Activated CD8-positive, alpha-beta memory T cell treated with anti-CD3 and anti-CD28 coated beads for 24 hours (primary cell): ENCODE results near the gene UBE2E2.

Experiments
- DNase-seq: peaks from one replicate; pipeline ENCODE4 v3.0.0-alpha.2; 2020

The UBE2E2 gene

DNA sequence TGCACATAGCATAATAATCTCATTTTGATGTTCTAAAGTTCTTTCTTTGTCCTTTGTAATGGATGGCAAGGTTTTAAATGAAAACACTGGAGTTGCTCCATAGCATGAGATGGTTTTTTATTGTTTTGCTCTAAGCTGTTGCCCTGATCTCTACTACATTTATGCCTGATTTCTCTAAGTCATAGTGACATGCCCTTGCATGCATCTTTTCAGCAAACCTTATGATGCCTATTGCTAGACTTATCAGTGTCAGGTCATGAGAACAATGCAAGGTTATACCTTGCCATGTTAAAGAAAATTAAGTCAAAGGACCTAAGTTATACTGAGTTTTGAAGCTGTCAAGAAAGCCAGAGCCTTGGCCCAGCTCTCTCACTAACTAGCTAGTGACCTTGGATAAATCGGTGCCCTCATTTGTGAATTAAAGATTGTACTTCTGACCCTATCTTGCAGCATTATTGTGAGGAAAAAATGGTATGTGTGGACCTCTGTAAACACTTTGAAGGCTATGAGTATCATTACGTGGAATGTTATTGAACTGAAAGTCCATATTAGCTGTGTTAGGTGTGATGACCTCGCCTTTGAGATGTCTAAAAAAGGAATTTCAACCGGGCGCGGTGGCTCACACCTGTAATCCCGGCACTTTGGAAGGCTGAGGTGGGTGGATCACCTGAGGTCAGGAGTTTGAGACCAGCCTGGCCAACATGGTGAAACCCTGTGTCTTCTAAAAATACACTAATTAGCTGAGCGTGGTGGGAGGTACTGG, 346.2 kb downstream of the UBE2E2 start:
- DNase-seq = no peak

DNA sequence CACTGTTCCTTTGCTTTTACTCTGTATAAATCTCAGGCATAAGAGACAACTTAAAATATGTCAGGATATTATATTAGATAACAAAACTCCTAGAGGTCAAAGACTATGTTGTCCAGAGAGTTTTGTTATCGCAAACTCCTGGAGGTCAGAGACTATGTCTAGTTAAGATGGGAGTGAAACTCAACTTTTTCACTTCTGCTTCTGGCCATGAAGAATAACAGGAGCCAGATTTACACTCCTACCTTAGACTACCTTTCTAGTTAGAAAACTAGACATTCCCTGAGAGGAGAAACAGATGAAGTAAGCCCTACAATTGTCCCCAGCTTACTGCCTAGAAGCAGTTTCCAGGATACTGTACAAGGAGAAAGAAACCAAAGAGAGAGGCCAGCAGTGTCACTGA, 347.3 kb downstream of the UBE2E2 start:
- no peak for DNase-seq

DNA sequence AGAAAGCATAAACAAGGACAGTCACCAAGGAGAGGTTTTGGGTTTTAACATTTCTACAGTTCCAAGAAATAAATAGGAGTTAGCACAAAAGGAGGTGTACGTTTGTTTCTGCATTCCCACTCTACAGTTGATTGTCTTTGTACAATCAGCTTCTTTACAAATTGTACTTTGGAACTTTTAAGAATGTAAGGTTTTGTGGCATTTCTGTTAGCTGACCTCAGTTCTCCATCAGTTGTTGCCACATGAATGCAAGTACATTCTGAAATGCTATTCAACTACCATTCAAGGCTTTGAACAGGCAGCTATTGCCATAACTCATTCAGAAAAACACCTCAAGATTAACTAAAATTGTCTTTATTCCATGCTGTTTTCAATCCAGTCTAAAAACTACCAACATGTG, 349.4 kb downstream of the UBE2E2 start:
- DNase-seq = no peak

DNA sequence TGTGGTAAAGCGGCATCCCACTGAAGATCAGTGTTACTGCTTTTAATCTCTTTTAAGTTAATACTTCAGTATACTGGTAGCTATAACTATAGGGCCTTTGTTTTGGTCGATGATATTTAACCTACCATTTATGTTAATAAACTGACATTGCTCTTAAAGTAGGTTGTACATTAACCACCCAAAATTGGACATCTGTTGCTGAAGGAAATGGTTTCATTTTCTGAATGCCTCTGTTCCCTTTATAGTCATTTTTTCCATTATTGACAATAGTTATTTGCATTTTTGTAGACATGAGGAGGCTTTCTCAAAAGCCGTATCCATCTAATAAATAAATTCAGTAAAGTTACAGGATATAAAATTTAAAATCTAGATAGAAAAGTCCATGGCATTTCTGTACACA, 350.2 kb downstream of the UBE2E2 start:
- DNase-seq = no peak

DNA sequence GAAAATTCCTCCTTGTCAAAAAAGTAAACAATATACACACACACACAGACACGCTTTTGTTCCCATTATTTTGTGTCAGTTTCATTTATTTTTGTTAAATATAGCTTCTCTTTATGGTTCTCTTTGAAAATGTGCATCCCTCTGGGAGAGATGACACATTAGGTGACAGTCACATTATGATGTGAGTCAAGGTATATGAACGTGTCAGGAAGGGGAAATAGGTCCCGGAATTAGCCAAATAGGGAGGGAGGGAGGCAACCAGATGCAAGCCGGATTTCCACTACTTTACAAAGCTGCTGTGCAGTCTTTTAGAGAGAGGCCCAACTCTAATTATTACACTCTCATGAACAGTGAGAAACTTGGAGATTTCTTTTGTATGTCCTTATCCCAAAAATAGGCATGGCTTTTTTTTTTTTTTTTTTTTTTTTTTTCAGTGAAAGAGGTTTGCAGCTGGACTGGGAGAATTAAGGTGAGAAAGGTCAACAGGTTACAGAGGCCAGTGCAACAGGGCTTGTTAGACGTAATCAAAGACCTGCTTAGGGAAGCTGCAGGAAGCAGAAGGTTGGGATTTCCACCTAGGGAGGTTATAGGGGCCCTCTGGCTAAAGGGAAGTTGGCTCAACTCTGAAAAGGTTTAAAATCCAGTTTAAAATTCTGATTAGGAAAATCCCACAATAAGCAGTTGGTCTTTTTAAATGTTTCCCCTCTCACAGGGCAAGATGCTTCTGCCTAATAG, 362.1 kb downstream of the UBE2E2 start:
- DNase-seq = no peak

DNA sequence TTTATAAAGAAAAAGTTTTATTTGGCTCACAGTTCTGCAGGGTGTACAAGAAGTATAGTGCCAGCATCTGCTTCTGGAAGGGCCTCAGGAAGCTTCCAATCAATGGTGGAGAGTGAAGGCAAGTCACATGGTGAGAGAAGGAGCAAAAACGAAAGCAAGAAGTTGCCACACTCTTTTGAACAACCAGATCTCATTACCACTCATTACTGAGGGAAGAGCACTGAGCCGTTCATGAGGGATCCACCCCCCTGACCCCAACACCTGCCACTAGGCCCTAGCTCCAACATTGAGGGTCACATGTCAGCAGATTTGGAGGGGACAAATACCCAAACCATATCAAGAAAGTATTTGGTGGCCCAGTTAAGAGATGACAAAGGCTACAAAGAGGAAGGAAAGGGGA, 363.4 kb downstream of the UBE2E2 start:
- DNase-seq = no peak

DNA sequence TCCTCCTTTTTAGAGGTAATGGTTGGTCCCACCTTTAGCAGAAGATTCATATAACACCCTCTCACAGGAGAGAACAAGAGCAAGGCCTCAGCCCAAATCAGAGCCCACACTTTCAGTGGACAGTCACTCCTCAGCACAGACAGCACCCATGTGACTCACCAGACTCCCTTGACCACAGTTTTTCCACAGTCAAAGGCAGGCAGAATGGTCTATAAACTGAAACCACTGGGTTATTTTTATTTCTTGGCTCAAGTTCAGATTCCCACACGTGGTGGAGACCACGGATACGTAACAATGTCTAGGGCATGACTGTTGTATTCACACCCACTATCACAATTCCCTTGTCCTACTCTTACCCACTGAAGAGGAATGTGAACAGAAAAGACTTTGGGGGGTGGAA, 364.8 kb downstream of the UBE2E2 start:
- no peak for DNase-seq

DNA sequence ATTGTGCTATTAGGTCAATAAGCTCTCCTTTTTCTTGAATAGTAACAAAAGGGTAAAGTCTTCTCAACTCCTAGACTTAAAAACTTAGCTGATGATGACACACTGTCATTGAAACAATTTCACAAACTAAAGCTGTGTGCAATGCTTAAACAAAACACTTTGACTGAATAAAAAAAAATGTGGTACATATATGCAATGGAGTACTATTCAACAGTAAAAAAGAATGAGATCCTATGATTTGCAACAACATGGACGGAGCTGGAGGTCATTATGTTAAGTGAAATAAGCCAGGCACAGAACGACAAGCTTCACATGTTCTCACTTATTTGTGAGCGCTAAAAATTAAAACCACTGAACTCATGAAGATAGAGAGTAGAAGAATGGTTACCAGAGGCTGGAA, 370.7 kb downstream of the UBE2E2 start:
- DNase-seq = no peak

DNA sequence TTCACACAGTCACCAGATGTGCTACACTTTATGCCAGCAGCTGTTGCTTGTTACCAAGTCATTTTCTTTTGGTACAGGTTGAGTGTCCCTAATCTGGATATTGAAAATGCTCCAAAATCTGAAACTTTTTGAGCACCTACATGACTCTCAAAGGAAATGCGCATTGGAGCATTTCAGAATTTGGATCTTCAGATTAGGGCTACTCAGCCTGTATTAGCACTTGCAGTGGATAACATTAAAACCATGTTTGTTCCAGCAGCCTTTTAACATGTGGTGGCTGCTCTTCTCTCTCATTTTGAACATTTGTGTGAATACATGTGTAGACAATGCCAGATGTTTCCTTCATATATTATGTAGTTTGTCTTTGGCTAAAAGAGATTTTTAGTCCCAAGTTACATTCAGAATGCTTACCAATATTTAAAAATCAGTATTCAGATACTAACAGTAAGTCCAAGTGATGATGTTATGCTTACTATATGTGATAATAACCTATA, 371.7 kb downstream of the UBE2E2 start:
- DNase-seq = no peak

DNA sequence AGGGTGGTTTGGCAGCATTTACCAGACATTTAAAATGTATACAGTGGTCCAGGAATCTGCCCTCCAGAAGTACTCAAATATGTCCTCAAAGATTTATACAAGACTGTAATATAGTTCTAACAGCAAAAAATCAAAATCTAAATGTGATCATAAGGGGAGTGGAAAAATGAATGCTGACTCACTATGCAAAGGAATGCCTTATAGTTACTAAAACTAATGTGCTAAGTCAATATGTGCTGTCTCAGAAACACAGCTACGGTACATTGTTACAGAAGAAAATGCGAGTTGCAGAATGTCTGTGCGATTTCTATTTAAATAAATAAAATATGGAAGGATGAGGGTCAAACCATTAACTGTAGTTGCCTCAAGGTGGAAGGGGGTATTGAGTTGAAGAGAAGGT, 372.6 kb downstream of the UBE2E2 start:
- no peak for DNase-seq

DNA sequence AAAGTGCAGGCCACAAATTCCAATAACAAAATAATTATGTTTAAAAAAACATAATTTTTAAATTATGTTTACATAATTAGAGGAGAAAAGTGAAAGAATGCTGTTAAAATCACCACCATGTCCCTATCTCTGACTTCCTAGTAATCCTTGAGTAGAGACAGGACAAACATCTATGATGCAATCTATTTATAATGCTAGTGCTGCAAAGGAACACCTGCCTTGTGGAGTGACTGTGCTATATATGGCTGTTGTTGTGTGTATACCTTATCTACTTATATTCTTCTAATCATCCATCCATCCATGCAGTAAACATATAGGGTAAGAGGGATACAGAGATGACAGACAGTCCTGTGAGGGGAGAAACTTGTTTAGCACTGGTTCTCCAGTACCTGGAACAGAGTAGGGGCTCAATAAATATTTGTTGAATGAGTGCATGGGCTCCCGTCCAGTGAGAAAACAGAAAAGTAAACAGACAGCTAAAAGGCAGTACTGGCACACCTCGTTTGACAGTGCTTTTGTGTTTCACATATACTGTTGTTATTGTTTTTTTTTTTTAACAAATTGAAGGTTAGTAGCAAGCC, 373.3 kb downstream of the UBE2E2 start:
- no peak for DNase-seq

DNA sequence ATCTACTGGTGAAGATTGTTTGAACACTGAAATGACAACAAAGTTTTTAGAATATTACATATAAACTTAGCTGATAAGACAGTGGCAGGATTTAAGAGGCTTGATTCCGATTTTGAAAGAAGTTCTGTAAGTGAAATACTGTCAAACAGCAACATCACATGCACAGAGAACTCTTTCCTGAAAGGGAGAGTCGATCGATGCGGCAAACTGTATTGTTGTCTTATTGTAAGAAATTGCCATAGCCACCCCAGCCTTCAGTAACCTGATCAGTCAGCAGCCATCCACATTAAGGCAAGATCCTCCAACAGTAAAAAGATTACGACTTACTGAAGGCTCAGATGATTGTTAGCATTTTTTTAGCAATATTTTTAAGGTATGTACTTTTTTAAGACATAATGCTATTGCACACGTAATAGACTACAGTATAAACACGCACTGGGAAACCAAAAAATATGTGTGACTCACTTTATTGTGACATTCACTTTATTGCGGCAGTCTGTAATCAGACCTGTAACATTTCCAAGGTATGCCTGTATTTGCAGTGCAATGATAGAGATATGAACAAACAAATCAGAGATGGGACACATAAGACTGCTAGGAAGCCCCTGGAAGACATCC, 377.1 kb downstream of the UBE2E2 start:
- DNase-seq = no peak

DNA sequence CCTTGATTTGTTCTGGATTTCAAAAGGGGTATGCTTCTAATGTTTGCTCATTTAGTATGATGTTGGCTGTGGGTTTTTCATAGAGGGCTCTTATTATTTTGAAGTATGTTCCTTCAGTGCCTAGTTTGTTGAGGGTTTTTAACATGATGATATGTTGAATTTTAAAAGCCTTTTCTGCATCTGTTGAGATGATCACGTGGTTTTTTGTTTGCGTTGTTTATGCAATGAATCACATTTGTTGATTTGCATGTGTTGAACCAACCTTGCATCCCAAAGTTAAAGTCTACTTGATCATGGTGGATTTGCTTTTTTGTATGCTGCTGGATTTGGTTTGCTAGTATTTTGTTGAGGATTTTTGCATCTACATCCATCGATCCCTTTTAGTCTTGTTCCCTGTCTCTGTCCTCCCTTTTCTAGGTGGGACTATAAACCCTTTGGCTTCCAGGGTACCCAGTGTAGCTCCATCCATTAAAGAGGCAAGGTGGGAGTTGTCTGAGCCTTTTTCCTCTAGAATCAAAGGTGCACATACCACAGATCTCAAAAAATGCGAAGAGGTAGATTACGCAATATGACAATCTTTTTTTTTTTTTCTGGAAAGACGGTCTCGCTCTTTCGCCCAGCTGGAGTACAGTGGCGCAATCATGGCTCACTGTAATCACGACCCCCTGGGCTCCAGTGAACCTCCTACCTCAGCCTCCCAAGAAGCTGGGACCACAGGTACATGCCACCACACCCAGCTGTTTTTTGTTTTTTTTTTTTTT, 381.0 kb downstream of the UBE2E2 start:
- no peak for DNase-seq

DNA sequence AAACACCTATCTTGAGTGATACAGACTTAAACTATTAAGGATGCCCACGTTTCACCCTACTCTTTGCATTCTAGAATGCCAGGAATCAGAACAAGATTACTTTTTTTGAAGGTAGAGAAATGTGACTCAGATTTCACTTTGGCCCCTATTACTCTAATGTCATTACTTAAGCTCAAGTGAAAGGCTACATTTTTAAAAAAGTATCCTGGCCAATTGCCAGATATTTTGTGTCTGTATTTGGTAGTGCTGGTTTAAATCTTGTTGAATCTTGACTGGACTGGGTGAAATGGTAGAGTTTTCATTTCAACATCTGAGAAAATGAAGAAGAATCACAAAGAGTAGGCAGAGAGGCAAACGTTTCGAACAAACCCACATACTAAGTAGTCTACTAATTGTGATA, 384.4 kb downstream of the UBE2E2 start:
- no peak for DNase-seq

DNA sequence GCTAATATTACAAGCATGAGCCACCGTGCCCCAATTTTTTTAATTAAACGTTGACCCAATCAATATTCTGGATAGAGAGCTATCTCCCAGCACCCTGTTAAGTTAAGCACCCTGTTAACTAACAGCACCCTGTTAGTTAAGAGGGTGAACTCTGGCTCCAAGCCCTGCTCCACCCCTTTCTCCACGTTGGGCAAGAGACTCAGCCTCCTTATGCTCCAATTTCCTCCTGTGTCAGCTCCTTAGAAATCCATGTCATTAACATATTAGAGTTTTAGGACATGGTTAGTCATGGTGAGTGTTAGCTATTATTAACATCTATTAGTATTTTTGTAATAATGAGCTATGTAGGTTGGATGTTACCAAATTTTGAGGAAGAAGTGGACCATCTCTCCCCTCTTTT, 385.4 kb downstream of the UBE2E2 start:
- DNase-seq = no peak

DNA sequence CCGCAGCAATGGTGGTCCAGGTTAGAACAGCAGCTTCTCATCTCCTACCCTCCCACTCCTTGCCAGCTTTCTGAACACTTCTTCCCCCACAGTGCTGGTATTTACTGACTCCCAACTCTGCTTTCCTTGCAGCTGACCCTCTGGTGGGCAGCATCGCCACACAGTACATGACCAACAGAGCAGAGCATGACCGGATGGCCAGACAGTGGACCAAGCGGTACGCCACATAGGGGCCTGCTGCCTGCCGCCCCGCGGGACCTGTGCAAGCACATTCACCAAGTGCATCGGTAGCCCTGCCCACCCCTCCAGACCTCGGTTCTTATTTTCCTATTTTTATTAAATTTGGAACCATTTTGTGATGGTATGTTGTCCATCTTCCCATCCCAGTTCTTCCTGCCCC, 386.5 kb downstream of the UBE2E2 start:
- no peak for DNase-seq

DNA sequence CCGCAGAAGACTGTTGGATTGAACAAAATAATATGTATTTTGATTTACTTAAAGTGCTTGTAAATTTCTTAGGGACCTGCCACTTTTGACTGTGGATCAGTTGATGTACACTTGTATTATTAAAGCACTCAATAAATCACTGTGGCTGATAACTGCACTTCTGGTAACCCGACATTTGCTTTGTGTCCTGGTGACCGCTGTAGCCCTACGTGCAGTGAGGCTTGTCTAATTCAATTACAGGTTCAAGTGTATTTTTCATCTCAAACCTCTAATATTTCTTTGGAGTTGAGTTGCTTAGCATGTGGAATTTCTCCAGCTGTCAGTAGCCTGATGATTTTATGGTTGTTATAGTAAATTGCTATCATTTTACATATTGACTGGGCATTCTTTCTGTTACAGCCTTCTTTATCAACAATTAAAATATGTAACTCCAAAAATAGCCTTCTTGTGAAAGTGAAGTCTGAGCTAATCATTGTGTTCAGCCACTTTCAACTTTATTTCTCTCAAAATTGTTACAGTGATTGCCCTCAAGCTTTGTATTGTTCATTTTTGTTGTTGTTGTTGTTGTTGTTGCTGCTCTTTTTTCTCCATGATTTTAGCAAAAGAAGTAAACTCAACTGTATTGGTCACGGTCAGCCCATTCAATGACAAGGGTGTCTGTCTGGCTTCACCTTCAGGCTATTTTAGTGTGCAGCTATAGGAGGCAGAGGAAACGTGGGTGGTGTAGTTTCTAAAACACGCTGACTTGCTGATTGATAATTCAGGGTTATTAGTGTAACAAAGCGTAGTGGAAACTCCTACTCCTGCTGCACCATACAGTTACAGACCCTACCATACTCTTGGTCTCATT, 387.5 kb downstream of the UBE2E2 start:
- DNase-seq = no peak

DNA sequence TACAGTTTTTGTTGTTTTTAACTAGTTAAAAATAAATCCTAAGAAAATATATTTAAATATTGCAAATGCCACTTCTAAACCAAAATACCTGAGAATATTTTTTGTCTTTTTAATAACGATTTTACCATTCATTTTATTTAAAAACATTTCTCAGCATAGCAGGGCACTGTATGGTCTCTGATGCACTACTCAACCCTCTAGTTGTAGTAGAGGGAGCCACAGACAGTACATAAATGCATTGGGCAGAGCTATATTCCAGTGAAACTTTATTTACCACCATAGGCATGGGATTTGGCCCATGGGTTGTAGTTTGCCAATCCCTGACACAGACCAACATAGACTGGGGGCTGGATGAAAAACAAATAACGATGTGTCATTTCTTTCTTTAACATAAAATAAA, 388.2 kb downstream of the UBE2E2 start:
- no peak for DNase-seq

DNA sequence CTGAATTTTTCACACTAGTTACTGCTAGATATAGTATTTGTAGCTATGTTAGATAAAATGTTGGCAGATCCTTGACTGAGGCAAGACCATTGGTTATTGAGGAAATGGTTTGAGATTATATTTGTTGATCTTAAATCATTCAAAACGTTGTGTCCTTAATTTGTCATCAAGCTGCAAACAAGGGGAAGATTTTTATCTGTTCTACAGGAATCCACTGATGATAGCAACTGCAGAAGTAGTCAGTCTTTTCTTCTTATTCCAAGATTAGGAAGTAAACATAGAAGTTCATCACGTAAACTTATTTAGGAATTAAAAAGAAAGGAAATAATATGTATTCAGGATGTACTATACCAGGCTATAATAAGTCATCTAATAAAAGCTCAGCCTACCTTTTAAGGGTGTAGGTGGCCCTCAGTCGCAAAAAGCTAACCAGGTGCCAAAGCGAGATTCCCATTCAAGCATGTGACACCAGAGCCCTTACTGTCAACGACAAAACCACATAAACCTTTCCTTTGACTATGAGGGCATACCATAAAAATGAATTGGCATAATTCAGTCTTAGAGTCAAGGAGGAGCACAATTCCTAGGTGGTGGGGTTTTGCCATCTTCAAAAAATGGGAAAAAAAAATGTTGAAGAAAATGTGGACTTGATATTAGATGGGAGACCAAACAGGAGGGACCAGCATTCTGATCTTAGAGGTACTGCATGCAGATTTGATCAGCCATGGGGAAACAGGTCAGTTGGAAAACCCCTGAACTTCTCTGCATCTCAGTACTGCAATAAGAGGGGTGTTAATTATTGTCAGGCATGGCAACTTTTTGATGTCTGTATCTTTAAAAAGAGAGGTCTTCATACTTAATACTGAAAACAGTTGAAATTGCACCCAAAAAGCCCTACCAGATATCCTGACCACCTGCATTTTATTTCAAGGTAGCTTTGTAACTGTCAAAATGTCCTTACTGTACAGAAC, 390.1 kb downstream of the UBE2E2 start:
- no peak for DNase-seq

DNA sequence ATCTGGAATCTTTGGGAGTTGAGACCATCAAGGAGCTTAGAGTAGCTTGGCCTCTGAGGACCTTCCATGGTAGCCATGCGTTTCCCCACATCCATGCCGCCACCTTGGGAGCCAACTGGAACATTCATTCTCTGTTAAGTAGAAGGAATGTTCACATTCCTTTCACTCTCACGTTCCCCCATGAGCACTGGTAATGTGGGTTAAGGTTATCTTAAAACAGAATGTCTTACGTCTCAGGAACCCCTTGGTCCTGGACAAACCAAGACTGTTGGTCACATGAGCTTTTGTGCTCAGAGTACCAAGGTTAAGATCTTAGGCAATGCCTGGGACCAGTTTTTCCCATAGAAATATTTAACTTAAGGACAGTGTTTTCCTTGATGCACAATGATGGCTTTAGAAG, 390.9 kb downstream of the UBE2E2 start:
- DNase-seq = no peak
